Measurements from ENCODE around the gene FARP1.
"Not testable (repeated sequence)": the region's sequence is repeated elsewhere in the genome, so short reads cannot be mapped to it uniquely, and the experiment has no call there.

FARP1 gene

GRCh38 chr13:98263841-98264240, 120.9 kb downstream of the FARP1 start:
- no peak overlapping the region for H3K9ac ChIP-seq
- TF ChIP-seq Cebpa-rat (IDR thresholded peaks at IDR 0.05) = no peak
- H3K27me3 ChIP-seq = no peaks in the 10 kb centered on the region
- no peak overlapping the region for H3K4me2 ChIP-seq
- H4K20me1 ChIP-seq = peaks cover 8% of the 10 kb centered on the region; the same call in 1 of the 2 replicates
- H3K36me3 ChIP-seq = 0 out of 2 replicates have a peak, but pooled peaks cover 12% of the 10 kb centered on the region
- H3K27ac ChIP-seq = no peak overlapping the region
- H3K9me3 ChIP-seq = no peaks in the 10 kb centered on the region
- peaks cover 12% of the 10 kb centered on the region; the same call in 1 of the 2 replicates for H3K4me1 ChIP-seq
- no peak overlapping the region for H3K4me3 ChIP-seq

GRCh38 chr13:98264877-98265276, 122.0 kb downstream of the FARP1 start:
- H3K27ac ChIP-seq = no peak overlapping the region
- 0 out of 2 replicates have a peak, but pooled peaks cover 12% of the 10 kb centered on the region for H3K36me3 ChIP-seq
- TF ChIP-seq Cebpa-rat (IDR thresholded peaks at IDR 0.05) = no peak
- peaks cover 8% of the 10 kb centered on the region; the same call in 1 of the 2 replicates for H4K20me1 ChIP-seq
- H3K9ac ChIP-seq = no peak overlapping the region
- no peaks in the 10 kb centered on the region for H3K27me3 ChIP-seq
- H3K4me2 ChIP-seq = no peak overlapping the region
- H3K9me3 ChIP-seq = no peaks in the 10 kb centered on the region
- 0 out of 2 replicates have a peak, but pooled peaks cover 12% of the 10 kb centered on the region for H3K4me1 ChIP-seq
- H3K4me3 ChIP-seq = no peak overlapping the region

GRCh38 chr13:98265692-98266551, 123.0 kb downstream of the FARP1 start:
- Histone ChIP-seq H4K20me1 (peaks cover 4% of the 10 kb centered on the region; the same call in 1 of the 2 replicates), H3K4me1 (0 out of 2 replicates have a peak, but pooled peaks cover 12% of the 10 kb centered on the region), H3K27me3 (no peaks in the 10 kb centered on the region), H3K4me3 (no peak overlapping the region), H3K36me3 (0 out of 2 replicates have a peak, but pooled peaks cover 12% of the 10 kb centered on the region), H3K9ac (no peak overlapping the region), H3K9me3 (no peaks in the 10 kb centered on the region), H3K4me2 (no peak overlapping the region), H3K27ac (no peak overlapping the region)
- no peak for TF ChIP-seq Cebpa-rat (IDR thresholded peaks at IDR 0.05)

- TF ChIP-seq Cebpa-rat (IDR thresholded peaks at IDR 0.05) = no peak
- H3K4me3 ChIP-seq = no peak overlapping the region
- H3K27ac ChIP-seq = no peak overlapping the region
- H3K9me3 ChIP-seq = no peaks in the 10 kb centered on the region
- 0 out of 2 replicates have a peak, but pooled peaks cover 12% of the 10 kb centered on the region for H3K36me3 ChIP-seq
- H3K4me1 ChIP-seq = 0 out of 2 replicates have a peak, but pooled peaks cover 12% of the 10 kb centered on the region
- H3K4me2 ChIP-seq = no peak overlapping the region
- H4K20me1 ChIP-seq = no peaks in the 10 kb centered on the region
- H3K27me3 ChIP-seq = no peaks in the 10 kb centered on the region
- no peak overlapping the region for H3K9ac ChIP-seq
These were observed 124.4 kb downstream of the FARP1 start for GRCh38 chr13:98267080-98267912.

GRCh38 chr13:98269386-98269785, 126.5 kb downstream of the FARP1 start:
- no peak overlapping the region for H3K4me2 ChIP-seq
- no peaks in the 10 kb centered on the region for H3K9me3 ChIP-seq
- no peak overlapping the region for H3K27ac ChIP-seq
- no peaks in the 10 kb centered on the region for H4K20me1 ChIP-seq
- H3K27me3 ChIP-seq = no peaks in the 10 kb centered on the region
- H3K4me1 ChIP-seq = peaks cover 22% of the 10 kb centered on the region
- H3K36me3 ChIP-seq = 0 out of 2 replicates have a peak, but pooled peaks cover 12% of the 10 kb centered on the region
- H3K4me3 ChIP-seq = no peak overlapping the region
- no peak overlapping the region for H3K9ac ChIP-seq
- no peak for TF ChIP-seq Cebpa-rat (IDR thresholded peaks at IDR 0.05)

GRCh38 chr13:98270819-98271218, 127.9 kb downstream of the FARP1 start:
- no peak overlapping the region for H3K27ac ChIP-seq
- H3K4me2 ChIP-seq = no peak overlapping the region
- H3K36me3 ChIP-seq = 0 out of 2 replicates have a peak, but pooled peaks cover 12% of the 10 kb centered on the region
- H3K4me3 ChIP-seq = no peak overlapping the region
- H3K9me3 ChIP-seq = no peaks in the 10 kb centered on the region
- H3K9ac ChIP-seq = no peak overlapping the region
- no peak for TF ChIP-seq Cebpa-rat (IDR thresholded peaks at IDR 0.05)
- peaks cover 24% of the 10 kb centered on the region for H3K4me1 ChIP-seq
- H3K27me3 ChIP-seq = no peaks in the 10 kb centered on the region
- no peaks in the 10 kb centered on the region for H4K20me1 ChIP-seq

- Histone ChIP-seq H3K36me3 (0 out of 2 replicates have a peak, but pooled peaks cover 12% of the 10 kb centered on the region), H3K4me1 (peaks cover 29% of the 10 kb centered on the region)
- not testable (repeated sequence) for H3K4me2 ChIP-seq, H3K4me3 ChIP-seq, H3K27ac ChIP-seq, H4K20me1 ChIP-seq, H3K27me3 ChIP-seq, H3K9me3 ChIP-seq, H3K9ac ChIP-seq
These were observed 128.8 kb downstream of the FARP1 start for GRCh38 chr13:98271646-98272045.

- H3K9me3 ChIP-seq = no peaks in the 10 kb centered on the region
- H3K4me2 ChIP-seq = no peak overlapping the region
- H3K9ac ChIP-seq = no peak overlapping the region
- no peak overlapping the region for H3K27ac ChIP-seq
- peaks cover 25% of the 10 kb centered on the region for H3K4me1 ChIP-seq
- no peak overlapping the region for H3K4me3 ChIP-seq
- TF ChIP-seq Cebpa-rat (IDR thresholded peaks at IDR 0.05) = no peak
- H3K36me3 ChIP-seq = 0 out of 2 replicates have a peak, but pooled peaks cover 7% of the 10 kb centered on the region
- H3K27me3 ChIP-seq = no peaks in the 10 kb centered on the region
- H4K20me1 ChIP-seq = no peaks in the 10 kb centered on the region
These were observed 129.7 kb downstream of the FARP1 start for GRCh38 chr13:98272549-98272948.

GRCh38 chr13:98273067-98273823, 130.4 kb downstream of the FARP1 start:
- H3K4me1 ChIP-seq = peaks cover 23% of the 10 kb centered on the region
- H3K27me3 ChIP-seq = no peaks in the 10 kb centered on the region
- no peak overlapping the region for H3K27ac ChIP-seq
- no peak overlapping the region for H3K9ac ChIP-seq
- H3K4me3 ChIP-seq = no peak overlapping the region
- H4K20me1 ChIP-seq = no peaks in the 10 kb centered on the region
- no peak overlapping the region for H3K4me2 ChIP-seq
- 0 out of 2 replicates have a peak, but pooled peaks cover under 1% of the 10 kb centered on the region for H3K36me3 ChIP-seq
- no peaks in the 10 kb centered on the region for H3K9me3 ChIP-seq
- TF ChIP-seq Cebpa-rat (IDR thresholded peaks at IDR 0.05) = no peak
